ENCODE measurements around the gene ZNF70.

Gene ZNF70

GRCh38 chr22:23781065-23781464, 30.2 kb upstream of the ZNF70 start:
- Mint-ChIP-seq H3K4me3 (no peak overlapping the region), H3K27me3 (ENCODE audit: low read depth, poor library complexity) (no peaks in the 10 kb centered on the region), H3K9me3 (no peaks in the 10 kb centered on the region), H3K4me1 (peaks cover 20% of the 10 kb centered on the region), H3K36me3 (ENCODE audit: low read depth) (no peaks in the 10 kb centered on the region), H3K27ac (no peak overlapping the region)
- TF ChIP-seq, protein P1, sequence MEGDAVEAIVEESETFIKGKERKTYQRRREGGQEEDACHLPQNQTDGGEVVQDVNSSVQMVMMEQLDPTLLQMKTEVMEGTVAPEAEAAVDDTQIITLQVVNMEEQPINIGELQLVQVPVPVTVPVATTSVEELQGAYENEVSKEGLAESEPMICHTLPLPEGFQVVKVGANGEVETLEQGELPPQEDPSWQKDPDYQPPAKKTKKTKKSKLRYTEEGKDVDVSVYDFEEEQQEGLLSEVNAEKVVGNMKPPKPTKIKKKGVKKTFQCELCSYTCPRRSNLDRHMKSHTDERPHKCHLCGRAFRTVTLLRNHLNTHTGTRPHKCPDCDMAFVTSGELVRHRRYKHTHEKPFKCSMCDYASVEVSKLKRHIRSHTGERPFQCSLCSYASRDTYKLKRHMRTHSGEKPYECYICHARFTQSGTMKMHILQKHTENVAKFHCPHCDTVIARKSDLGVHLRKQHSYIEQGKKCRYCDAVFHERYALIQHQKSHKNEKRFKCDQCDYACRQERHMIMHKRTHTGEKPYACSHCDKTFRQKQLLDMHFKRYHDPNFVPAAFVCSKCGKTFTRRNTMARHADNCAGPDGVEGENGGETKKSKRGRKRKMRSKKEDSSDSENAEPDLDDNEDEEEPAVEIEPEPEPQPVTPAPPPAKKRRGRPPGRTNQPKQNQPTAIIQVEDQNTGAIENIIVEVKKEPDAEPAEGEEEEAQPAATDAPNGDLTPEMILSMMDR (IDR thresholded peaks at IDR 0.05) = no peak
- DNase-seq = no peak

GRCh38 chr22:23780146-23780748, 29.3 kb upstream of the ZNF70 start:
- Mint-ChIP-seq H3K36me3 (ENCODE audit: low read depth) (no peaks in the 10 kb centered on the region), H3K4me1 (peaks cover 26% of the 10 kb centered on the region), H3K4me3 (no peak overlapping the region), H3K27ac (no peak overlapping the region), H3K27me3 (ENCODE audit: low read depth, poor library complexity) (no peaks in the 10 kb centered on the region), H3K9me3 (no peaks in the 10 kb centered on the region)
- TF ChIP-seq, protein P1 (IDR thresholded peaks at IDR 0.05) = no peak
- DNase-seq = no peak

DNA sequence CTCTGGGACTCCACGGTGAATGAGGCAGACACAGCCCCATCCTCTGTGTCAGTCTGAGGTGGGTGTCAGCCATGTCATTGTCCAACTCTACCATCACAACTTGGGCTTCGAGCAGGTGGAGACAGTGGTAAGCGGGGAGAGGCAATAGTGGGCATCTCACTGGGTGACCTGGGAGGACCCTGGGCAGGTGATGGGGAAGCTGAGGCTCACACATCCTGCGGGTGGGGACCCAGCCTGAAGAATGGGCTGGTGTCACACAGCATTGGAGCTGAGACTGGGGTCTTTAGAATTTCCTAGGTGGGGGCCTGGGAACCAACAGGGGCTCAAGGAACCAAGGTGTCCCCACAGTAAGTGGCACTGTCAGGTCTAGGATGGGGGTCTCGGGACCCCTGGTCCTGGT, 28.8 kb upstream of the ZNF70 start:
- TF ChIP-seq, protein P1 (IDR thresholded peaks at IDR 0.05) = no peak
- Mint-ChIP-seq H3K27ac (no peak overlapping the region), H3K9me3 (no peaks in the 10 kb centered on the region), H3K4me3 (no peak overlapping the region), H3K36me3 (ENCODE audit: low read depth) (no peaks in the 10 kb centered on the region), H3K4me1 (peaks cover 29% of the 10 kb centered on the region), H3K27me3 (ENCODE audit: low read depth, poor library complexity) (no peaks in the 10 kb centered on the region)
- no peak for DNase-seq

DNA sequence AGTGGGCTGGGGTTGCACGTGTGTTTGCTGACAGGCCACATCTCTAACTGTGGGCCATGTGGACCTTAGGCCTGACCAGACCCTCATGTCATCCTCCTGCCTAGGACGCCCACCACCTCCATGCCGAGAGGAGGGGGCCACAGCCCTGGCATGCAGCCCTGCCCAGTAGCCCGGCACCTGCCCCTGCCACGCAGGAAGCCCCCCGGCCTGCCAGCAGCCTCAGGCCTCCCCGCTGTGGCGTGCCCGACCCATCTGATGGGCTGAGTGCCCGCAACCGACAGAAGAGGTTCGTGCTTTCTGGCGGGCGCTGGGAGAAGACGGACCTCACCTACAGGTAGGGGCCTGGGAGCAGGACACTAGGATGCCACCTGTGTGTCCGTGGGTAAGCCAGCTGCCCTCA, 28.2 kb upstream of the ZNF70 start:
- no peaks in the 10 kb centered on the region for H3K9me3 Mint-ChIP-seq
- H3K27ac Mint-ChIP-seq = no peak overlapping the region
- DNase-seq = no peak
- TF ChIP-seq, protein P1 (IDR thresholded peaks at IDR 0.05) = no peak
- no peaks in the 10 kb centered on the region for H3K36me3 Mint-ChIP-seq (ENCODE audit: low read depth)
- peaks cover 35% of the 10 kb centered on the region for H3K4me1 Mint-ChIP-seq
- H3K4me3 Mint-ChIP-seq = no peak overlapping the region
- H3K27me3 Mint-ChIP-seq (ENCODE audit: low read depth, poor library complexity) = no peaks in the 10 kb centered on the region

DNA sequence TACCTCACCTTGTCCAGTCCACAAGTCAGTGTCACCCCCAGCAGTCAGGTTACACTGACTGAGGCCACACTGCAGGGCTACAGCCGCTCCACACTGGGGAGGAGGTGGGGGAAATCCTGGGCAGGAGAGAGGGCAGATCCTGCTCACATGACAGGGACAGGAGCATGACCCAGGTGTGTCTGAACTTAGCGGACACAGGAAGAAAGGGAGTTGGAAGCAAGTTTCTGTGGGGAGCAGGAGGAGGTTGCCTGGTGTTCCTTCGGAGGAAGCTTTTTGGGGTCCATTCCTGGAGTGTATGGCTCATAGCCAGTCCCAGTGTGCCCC, 27.6 kb upstream of the ZNF70 start:
- Mint-ChIP-seq H3K4me1 (peaks cover 41% of the 10 kb centered on the region), H3K27ac (no peak overlapping the region), H3K9me3 (no peaks in the 10 kb centered on the region), H3K36me3 (ENCODE audit: low read depth) (no peaks in the 10 kb centered on the region), H3K4me3 (no peak overlapping the region), H3K27me3 (ENCODE audit: low read depth, poor library complexity) (peaks cover under 1% of the 10 kb centered on the region)
- TF ChIP-seq, protein P1 (IDR thresholded peaks at IDR 0.05) = no peak
- no peak for DNase-seq

- no peak overlapping the region for H3K4me3 Mint-ChIP-seq
- no peaks in the 10 kb centered on the region for H3K36me3 Mint-ChIP-seq (ENCODE audit: low read depth)
- H3K27me3 Mint-ChIP-seq (ENCODE audit: low read depth, poor library complexity) = peaks cover 6% of the 10 kb centered on the region
- H3K27ac Mint-ChIP-seq = no peak overlapping the region
- TF ChIP-seq, protein P1 (IDR thresholded peaks at IDR 0.05) = no peak
- H3K9me3 Mint-ChIP-seq = no peaks in the 10 kb centered on the region
- DNase-seq = no peak
- peaks cover 46% of the 10 kb centered on the region for H3K4me1 Mint-ChIP-seq
Measured at GRCh38 chr22:23777776-23778576, 27.1 kb upstream of the ZNF70 start.
